Measurements from ENCODE around the gene TNS3. TPM values are rescaled to one million over a fixed set of nuclear protein-coding genes. Genes with fewer than 3 reads are reported as not detected.

Gene TNS3
- total RNA-seq, 1 experiment from 2014 or later = 143 TPM

- H3K4me2 ChIP-seq = no peak overlapping the region
- peaks cover 41% of the 10 kb centered on the region for H3F3A ChIP-seq (ENCODE audit: insufficient read depth, low read depth)
- intact Hi-C loops (cut with micrococcal nuclease; ENCODE audit: unreplicated experiment) = no loop called here
- no peak overlapping the region for H3K27ac ChIP-seq
- no peaks in the 10 kb centered on the region for H3K9me2 ChIP-seq (ENCODE audit: insufficient read depth)
- no peak for TF ChIP-seq EZH2 (IDR thresholded peaks at IDR 0.05; ENCODE audit: low read depth)
- H3K9me3 ChIP-seq (ENCODE audit: insufficient read depth, low read depth) = peaks cover 4% of the 10 kb centered on the region; the same call in 1 of the 2 replicates
- peaks cover 57% of the 10 kb centered on the region for H3K36me3 ChIP-seq (ENCODE audit: low read depth)
- no TSS peak for BruUV-seq (replicated peaks)
- peaks cover 89% of the 10 kb centered on the region for H3K79me2 ChIP-seq (ENCODE audit: low read depth)
- no peak for DNase-seq
- peaks cover 30% of the 10 kb centered on the region for H3K4me1 ChIP-seq (replicated peaks; ENCODE audit: insufficient read depth)
- POLR2A ChIA-PET (ENCODE audit: unreplicated experiment) = no interaction called here
- no peak overlapping the region for H2AFZ ChIP-seq
- no peak overlapping the region for H3K4me3 ChIP-seq
- CTCF ChIA-PET = no interaction called here
- H4K20me1 ChIP-seq (ENCODE audit: insufficient read depth) = peaks cover 45% of the 10 kb centered on the region
- H3K27me3 ChIP-seq (ENCODE audit: insufficient read depth, low read depth) = no peaks in the 10 kb centered on the region
These were observed 53.4 kb downstream of the TNS3 start for GRCh38 chr7:47528471-47528870.

GRCh38 chr7:47526466-47526865 lies 55.4 kb downstream of the TNS3 start:
- peaks cover 41% of the 10 kb centered on the region for H3F3A ChIP-seq (ENCODE audit: insufficient read depth, low read depth)
- H3K36me3 ChIP-seq (ENCODE audit: low read depth) = peaks cover 75% of the 10 kb centered on the region
- no peak overlapping the region for H3K27ac ChIP-seq
- ChIA-PET CTCF (no interaction called here), POLR2A (ENCODE audit: unreplicated experiment) (no interaction called here)
- TSS peak; percentile 12 for BruUV-seq (replicated peaks)
- intact Hi-C loops (cut with micrococcal nuclease; ENCODE audit: unreplicated experiment) = no loop called here
- TF ChIP-seq EZH2 (IDR thresholded peaks at IDR 0.05; ENCODE audit: low read depth) (no peak), CTCF (conservative IDR thresholded peaks at IDR 0.05) (no peak)
- peaks cover 90% of the 10 kb centered on the region for H3K79me2 ChIP-seq (ENCODE audit: low read depth)
- H3K4me2 ChIP-seq = no peak overlapping the region
- H3K9me3 ChIP-seq (ENCODE audit: insufficient read depth, low read depth) = peaks cover 4% of the 10 kb centered on the region; the same call in 1 of the 2 replicates
- DNase-seq = no peak
- no peaks in the 10 kb centered on the region for H3K27me3 ChIP-seq (ENCODE audit: insufficient read depth, low read depth)
- H3K4me1 ChIP-seq (replicated peaks; ENCODE audit: insufficient read depth) = peaks cover 19% of the 10 kb centered on the region
- no peaks in the 10 kb centered on the region for H3K9me2 ChIP-seq (ENCODE audit: insufficient read depth)
- no peak overlapping the region for H2AFZ ChIP-seq
- H4K20me1 ChIP-seq (ENCODE audit: insufficient read depth) = peaks cover 52% of the 10 kb centered on the region
- H3K4me3 ChIP-seq = no peak overlapping the region

- H3K27ac ChIP-seq = no peak overlapping the region
- H2AFZ ChIP-seq = no peak overlapping the region
- CTCF ChIA-PET = interaction anchor here (0.5 to 0.6 kb wide), 2 partner anchors 30 to 475 kb away, joined by 3 to 6 read pairs; no protein-coding TSS in a partner anchor
- H3K4me3 ChIP-seq = no peak overlapping the region
- H3K9me3 ChIP-seq (ENCODE audit: insufficient read depth, low read depth) = peaks cover 2% of the 10 kb centered on the region; the same call in 1 of the 2 replicates
- intact Hi-C loops (cut with micrococcal nuclease; ENCODE audit: unreplicated experiment) = no loop called here
- BruUV-seq (replicated peaks) = no TSS peak
- H3K9me2 ChIP-seq (ENCODE audit: insufficient read depth) = no peaks in the 10 kb centered on the region
- no peak overlapping the region for H3K4me2 ChIP-seq
- H3K79me2 ChIP-seq (ENCODE audit: low read depth) = peaks cover 92% of the 10 kb centered on the region
- H4K20me1 ChIP-seq (ENCODE audit: insufficient read depth) = peaks cover 63% of the 10 kb centered on the region
- POLR2A ChIA-PET (ENCODE audit: unreplicated experiment) = no interaction called here
- no peaks in the 10 kb centered on the region for H3K27me3 ChIP-seq (ENCODE audit: insufficient read depth, low read depth)
- no peak for DNase-seq
- peaks cover 50% of the 10 kb centered on the region for H3F3A ChIP-seq (ENCODE audit: insufficient read depth, low read depth)
- H3K36me3 ChIP-seq (ENCODE audit: low read depth) = peaks cover 85% of the 10 kb centered on the region
- peaks cover 7% of the 10 kb centered on the region for H3K4me1 ChIP-seq (replicated peaks; ENCODE audit: insufficient read depth)
- TF ChIP-seq CTCF (conservative IDR thresholded peaks at IDR 0.05) (no peak), EZH2 (IDR thresholded peaks at IDR 0.05; ENCODE audit: low read depth) (no peak)
These were observed 56.8 kb downstream of the TNS3 start for GRCh38 chr7:47525066-47525623.

GRCh38 chr7:47523401-47523800 lies 58.5 kb downstream of the TNS3 start:
- Histone ChIP-seq H3F3A (ENCODE audit: insufficient read depth, low read depth) (peaks cover 59% of the 10 kb centered on the region; the same call in 1 of the 2 replicates), H3K36me3 (ENCODE audit: low read depth) (peaks cover 81% of the 10 kb centered on the region), H3K9me3 (ENCODE audit: insufficient read depth, low read depth) (no peaks in the 10 kb centered on the region), H3K27ac (no peak overlapping the region), H3K79me2 (ENCODE audit: low read depth) (peaks cover 92% of the 10 kb centered on the region), H3K4me3 (no peak overlapping the region), H3K9me2 (ENCODE audit: insufficient read depth) (no peaks in the 10 kb centered on the region), H4K20me1 (ENCODE audit: insufficient read depth) (peaks cover 67% of the 10 kb centered on the region), H3K4me1 (replicated peaks; ENCODE audit: insufficient read depth) (no peaks in the 10 kb centered on the region), H3K4me2 (no peak overlapping the region), H3K27me3 (ENCODE audit: insufficient read depth, low read depth) (no peaks in the 10 kb centered on the region), H2AFZ (no peak overlapping the region)
- no TSS peak for BruUV-seq (replicated peaks)
- TF ChIP-seq CTCF (conservative IDR thresholded peaks at IDR 0.05) = no peak
- TF ChIP-seq EZH2 (IDR thresholded peaks at IDR 0.05; ENCODE audit: low read depth) = no peak
- intact Hi-C loops (cut with micrococcal nuclease; ENCODE audit: unreplicated experiment) = no loop called here
- ChIA-PET CTCF (no interaction called here), POLR2A (ENCODE audit: unreplicated experiment) (no interaction called here)
- DNase-seq = no peak
